ENCODE results near the gene RFT1.

The RFT1 gene

DNA sequence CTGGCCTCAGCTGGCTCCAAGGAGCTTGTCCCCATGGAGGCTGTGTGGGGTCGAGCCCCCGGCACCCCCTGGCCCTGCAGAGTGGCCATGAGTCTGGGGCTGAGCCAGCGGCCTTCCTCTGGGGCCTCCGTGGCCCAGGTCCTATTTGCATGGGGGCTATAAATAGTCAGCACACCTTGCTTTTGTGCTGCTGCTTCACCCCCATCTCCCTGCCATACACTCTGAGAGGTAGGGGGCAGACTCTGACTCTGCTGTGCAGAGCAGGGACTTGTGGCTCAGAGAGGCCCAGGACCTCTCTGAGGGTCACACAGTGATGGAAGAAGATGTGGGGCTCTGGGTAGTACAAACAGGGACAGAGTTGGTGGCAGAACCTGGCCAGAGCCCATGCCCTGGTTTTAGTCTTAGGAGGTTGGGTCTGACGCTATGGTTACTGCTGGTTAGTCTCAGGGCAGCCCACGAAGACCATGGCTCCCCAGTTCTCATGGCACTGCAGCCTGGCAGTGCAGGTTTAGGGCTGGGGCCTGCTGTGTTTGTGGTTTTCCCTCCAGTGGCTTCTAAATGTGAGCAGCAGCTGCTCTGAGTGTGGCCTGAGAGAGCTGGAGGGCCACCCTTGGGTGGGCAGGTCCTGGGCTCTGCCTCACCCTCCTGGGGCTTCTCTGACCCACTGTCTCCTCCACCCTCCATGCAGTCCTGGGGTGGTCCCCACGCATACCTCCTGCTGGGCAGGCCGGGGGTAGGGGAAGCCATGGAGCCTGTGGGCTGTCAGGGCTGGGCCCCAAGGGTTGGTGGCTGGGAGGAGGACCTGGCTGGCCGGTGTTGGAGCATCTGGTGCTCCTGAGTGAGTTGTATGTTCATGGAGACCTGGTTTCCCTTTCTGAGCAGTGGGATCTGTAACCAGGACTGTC is 44.4 kb upstream of the RFT1 start:
- TF ChIP-seq, protein P1, sequence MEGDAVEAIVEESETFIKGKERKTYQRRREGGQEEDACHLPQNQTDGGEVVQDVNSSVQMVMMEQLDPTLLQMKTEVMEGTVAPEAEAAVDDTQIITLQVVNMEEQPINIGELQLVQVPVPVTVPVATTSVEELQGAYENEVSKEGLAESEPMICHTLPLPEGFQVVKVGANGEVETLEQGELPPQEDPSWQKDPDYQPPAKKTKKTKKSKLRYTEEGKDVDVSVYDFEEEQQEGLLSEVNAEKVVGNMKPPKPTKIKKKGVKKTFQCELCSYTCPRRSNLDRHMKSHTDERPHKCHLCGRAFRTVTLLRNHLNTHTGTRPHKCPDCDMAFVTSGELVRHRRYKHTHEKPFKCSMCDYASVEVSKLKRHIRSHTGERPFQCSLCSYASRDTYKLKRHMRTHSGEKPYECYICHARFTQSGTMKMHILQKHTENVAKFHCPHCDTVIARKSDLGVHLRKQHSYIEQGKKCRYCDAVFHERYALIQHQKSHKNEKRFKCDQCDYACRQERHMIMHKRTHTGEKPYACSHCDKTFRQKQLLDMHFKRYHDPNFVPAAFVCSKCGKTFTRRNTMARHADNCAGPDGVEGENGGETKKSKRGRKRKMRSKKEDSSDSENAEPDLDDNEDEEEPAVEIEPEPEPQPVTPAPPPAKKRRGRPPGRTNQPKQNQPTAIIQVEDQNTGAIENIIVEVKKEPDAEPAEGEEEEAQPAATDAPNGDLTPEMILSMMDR (IDR thresholded peaks at IDR 0.05) = no peak
- Mint-ChIP-seq H3K27ac (no peak overlapping the region), H3K4me3 (no peak overlapping the region), H3K36me3 (ENCODE audit: low read depth) (peaks cover 15% of the 10 kb centered on the region), H3K27me3 (ENCODE audit: low read depth, poor library complexity) (no peaks in the 10 kb centered on the region), H3K4me1 (peaks cover 41% of the 10 kb centered on the region), H3K9me3 (no peaks in the 10 kb centered on the region)
- DNase-seq = no peak

DNA sequence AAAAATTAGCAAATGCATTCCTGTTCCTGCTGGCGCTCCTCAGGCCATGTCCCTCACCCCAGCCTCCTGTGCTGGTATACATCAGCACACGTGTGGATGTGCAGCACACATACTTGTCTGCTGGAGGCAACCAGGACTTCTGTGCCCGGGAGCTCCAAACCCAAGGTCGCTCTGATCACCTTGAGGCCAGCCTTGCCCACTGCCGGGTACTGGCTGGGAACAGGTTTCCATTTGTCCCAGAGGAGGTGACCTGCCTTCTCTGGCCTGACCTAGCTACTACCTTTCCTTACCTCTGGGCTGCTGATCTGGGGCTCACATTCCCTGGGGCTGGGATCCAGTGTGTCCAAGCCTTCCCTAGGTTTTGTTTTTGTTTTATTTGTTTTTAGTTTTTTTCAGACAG is 42.9 kb upstream of the RFT1 start:
- Mint-ChIP-seq H3K36me3 (ENCODE audit: low read depth) (peaks cover 6% of the 10 kb centered on the region), H3K27ac (no peak overlapping the region), H3K4me1 (peaks cover 56% of the 10 kb centered on the region), H3K4me3 (no peak overlapping the region), H3K27me3 (ENCODE audit: low read depth, poor library complexity) (no peaks in the 10 kb centered on the region), H3K9me3 (no peaks in the 10 kb centered on the region)
- TF ChIP-seq, protein P1 (IDR thresholded peaks at IDR 0.05) = no peak
- no peak for DNase-seq

DNA sequence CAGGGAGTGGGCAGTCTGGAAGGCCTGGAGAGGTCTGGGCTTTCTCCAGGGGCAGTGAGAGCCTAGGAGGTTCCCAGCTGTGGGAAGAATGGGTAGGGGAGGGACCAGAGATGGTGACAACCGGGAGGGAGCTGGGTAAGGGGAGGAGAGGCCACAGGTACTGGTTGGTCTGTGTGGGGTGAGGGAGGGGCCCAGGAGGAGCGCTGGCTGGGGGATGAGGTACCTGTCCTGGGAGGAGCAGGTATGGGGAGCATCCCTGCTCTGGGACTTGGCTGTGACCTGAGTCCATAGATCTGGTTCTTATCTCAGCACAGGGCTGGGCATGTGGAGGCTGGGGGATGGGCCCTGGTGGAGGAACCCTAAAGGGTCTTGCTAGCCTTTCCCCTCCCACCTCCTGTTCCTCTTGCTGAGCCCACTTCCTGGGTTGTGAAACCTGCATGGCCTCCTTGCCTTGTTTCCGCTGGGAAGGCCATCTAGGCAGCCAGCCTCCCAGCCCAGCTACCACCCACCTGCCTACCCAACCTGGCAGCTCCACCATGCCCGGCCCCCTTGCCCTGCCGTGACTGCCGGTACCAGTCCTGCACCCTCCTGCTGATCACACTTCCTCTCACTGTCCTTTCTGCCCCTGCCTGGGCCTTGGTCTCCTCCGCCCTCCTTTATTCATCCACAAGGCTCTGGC is 41.7 kb upstream of the RFT1 start:
- no peak overlapping the region for H3K4me3 Mint-ChIP-seq

DNA sequence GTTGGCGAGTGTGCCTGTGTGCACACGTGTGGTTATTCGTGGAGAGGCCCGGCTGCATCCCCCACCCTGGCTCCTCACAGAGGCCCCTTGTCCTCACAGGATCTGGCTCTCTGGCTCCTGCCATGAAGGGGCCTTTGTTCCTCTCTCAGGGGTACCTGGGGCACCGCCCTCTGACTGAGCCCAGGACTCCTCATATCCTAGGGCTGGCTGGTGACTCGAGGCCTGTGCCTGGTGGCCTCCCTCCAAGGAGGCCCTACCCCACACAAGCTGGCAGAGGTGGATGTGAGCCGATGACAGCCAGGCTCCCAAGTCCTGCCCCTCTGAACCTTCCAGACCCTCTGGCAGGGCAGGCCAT is 40.8 kb upstream of the RFT1 start:
- peaks cover 77% of the 10 kb centered on the region for H3K4me1 Mint-ChIP-seq

More for the DNA sequence above, 41.7 kb upstream of the RFT1 start:
- Mint-ChIP-seq H3K27me3 (ENCODE audit: low read depth, poor library complexity) (no peaks in the 10 kb centered on the region), H3K36me3 (ENCODE audit: low read depth) (peaks cover 6% of the 10 kb centered on the region), H3K9me3 (no peaks in the 10 kb centered on the region), H3K27ac (no peak overlapping the region), H3K4me1 (peaks cover 68% of the 10 kb centered on the region)
- DNase-seq = no peak
- TF ChIP-seq, protein P1 (IDR thresholded peaks at IDR 0.05) = no peak

DNA sequence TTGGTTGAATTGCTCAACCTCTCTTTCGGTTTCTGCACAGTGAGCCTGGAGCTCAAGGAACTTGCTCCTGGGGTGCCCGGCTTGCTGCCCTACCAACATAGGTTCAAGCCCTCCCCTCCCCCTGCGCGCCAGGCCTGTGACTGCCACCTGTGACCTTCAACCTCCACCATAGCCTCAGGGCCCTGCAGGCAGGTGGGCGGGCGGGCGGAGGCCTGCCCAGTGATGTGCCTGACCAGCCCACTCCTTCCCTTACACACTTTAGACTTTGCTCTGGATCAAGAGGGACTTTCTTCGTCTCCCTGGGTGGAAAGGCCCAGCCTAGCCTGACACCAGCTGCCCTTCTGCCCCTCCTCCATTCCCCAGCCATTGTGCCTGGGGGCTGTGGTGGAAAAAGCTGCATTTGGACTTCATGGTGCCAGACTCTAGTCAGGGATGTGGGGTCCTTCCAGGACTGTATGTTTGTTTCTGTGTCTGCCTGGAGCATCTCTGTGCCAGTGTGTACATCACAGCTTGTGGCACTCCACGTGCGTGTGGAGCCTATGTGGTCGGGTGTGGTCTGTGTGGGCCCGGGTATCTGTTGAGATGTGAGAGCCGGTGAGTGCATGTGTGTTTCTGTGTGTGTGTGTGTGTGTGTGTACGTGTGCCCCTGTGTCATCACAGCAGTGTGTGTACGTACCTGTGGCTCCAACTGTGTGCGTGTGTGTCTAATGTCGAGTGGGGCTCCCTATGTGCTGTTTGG is 40.3 kb upstream of the RFT1 start:
- Mint-ChIP-seq H3K4me3 (peak overlapping the region; percentile 47), H3K4me1 (peaks cover 78% of the 10 kb centered on the region), H3K9me3 (no peaks in the 10 kb centered on the region), H3K36me3 (ENCODE audit: low read depth) (peaks cover 6% of the 10 kb centered on the region), H3K27me3 (ENCODE audit: low read depth, poor library complexity) (no peaks in the 10 kb centered on the region), H3K27ac (peak overlapping the region; percentile 83)
- TF ChIP-seq, protein P1 (IDR thresholded peaks at IDR 0.05) = no peak
- no peak for DNase-seq

More for the DNA sequence above, 40.8 kb upstream of the RFT1 start:
- Mint-ChIP-seq H3K4me3 (peak overlapping the region; percentile 47), H3K9me3 (no peaks in the 10 kb centered on the region), H3K27ac (peak overlapping the region; percentile 83), H3K36me3 (ENCODE audit: low read depth) (peaks cover 6% of the 10 kb centered on the region), H3K27me3 (ENCODE audit: low read depth, poor library complexity) (no peaks in the 10 kb centered on the region)
- DNase-seq = no peak
- TF ChIP-seq, protein P1 (IDR thresholded peaks at IDR 0.05) = no peak

Data from nephron progenitor cell (in vitro differentiated cells).